ENCODE data around the gene FSD1L.
"Not testable (repeated sequence)": the region's sequence is repeated elsewhere in the genome, so short reads cannot be mapped to it uniquely, and the experiment has no call there.

FSD1L gene

GRCh38 chr9:105515811-105516413, 68.1 kb downstream of the FSD1L start:
- no peak overlapping the region for H3K9ac ChIP-seq (ENCODE audit: low read length)
- no peak overlapping the region for H3K27ac ChIP-seq (ENCODE audit: low read length)
- no peak overlapping the region for H3K4me3 ChIP-seq (ENCODE audit: low read length)
- no peaks in the 10 kb centered on the region for H3K9me3 ChIP-seq (ENCODE audit: insufficient read depth, low read length)
- TF ChIP-seq CTCF (IDR thresholded peaks at IDR 0.05; ENCODE audit: low read depth, low read length) (no peak), EZH2phosphoT487 (IDR thresholded peaks at IDR 0.05; ENCODE audit: low read depth) (no peak)
- H3K27me3 ChIP-seq (ENCODE audit: low read depth, low read length), result no peaks in the 10 kb centered on the region
- no peak overlapping the region for H2AFZ ChIP-seq (ENCODE audit: low read depth, low read length)
- H3K79me2 ChIP-seq (ENCODE audit: low read length), result no peaks in the 10 kb centered on the region
- H3K4me2 ChIP-seq (ENCODE audit: low read length), result no peak overlapping the region
- H3K36me3 ChIP-seq (replicated peaks; ENCODE audit: low read depth, low read length), result peaks cover 8% of the 10 kb centered on the region
- H3K4me1 ChIP-seq (ENCODE audit: low read length), result no peaks in the 10 kb centered on the region
- no peaks in the 10 kb centered on the region for H4K20me1 ChIP-seq (ENCODE audit: insufficient read depth, low read length)

- not testable (repeated sequence) for H2AFZ ChIP-seq (ENCODE audit: low read depth, low read length); H3K36me3 ChIP-seq (replicated peaks; ENCODE audit: low read depth, low read length); H4K20me1 ChIP-seq (ENCODE audit: insufficient read depth, low read length); H3K27me3 ChIP-seq (ENCODE audit: low read depth, low read length); H3K4me2 ChIP-seq (ENCODE audit: low read length); H3K79me2 ChIP-seq (ENCODE audit: low read length); H3K27ac ChIP-seq (ENCODE audit: low read length); H3K9me3 ChIP-seq (ENCODE audit: insufficient read depth, low read length); H3K9ac ChIP-seq (ENCODE audit: low read length)
- Histone ChIP-seq H3K4me1 (ENCODE audit: low read length) (peaks cover 26% of the 10 kb centered on the region), H3K4me3 (ENCODE audit: low read length) (peak overlapping the region; percentile 48; the same call in 1 of the 2 replicates)
These were observed 72.0 kb downstream of the FSD1L start for GRCh38 chr9:105519710-105520369.

DNA sequence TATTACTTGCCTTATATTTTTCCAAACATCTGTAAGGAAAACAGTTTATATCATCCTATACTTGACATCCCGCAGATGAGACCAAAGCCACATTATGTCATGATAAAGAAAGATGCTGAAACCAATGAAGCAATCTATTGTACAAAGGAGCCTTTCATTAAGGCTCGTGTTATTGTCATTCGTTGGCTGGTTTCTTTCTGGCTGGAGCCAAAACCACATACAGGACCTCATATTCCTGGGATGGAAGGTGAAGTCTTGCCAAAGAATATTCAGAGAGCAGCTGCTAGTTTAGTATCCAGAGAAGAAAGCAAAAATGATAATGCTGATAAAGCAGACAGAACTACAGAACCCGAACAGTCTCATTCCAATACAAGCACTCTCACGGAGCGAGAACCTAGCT, 73.2 kb downstream of the FSD1L start:
- H2AFZ ChIP-seq (ENCODE audit: low read depth, low read length); H4K20me1 ChIP-seq (ENCODE audit: insufficient read depth, low read length); H3K36me3 ChIP-seq (replicated peaks; ENCODE audit: low read depth, low read length); H3K27me3 ChIP-seq (ENCODE audit: low read depth, low read length); H3K4me3 ChIP-seq (ENCODE audit: low read length); H3K9ac ChIP-seq (ENCODE audit: low read length); H3K79me2 ChIP-seq (ENCODE audit: low read length); H3K27ac ChIP-seq (ENCODE audit: low read length); H3K4me2 ChIP-seq (ENCODE audit: low read length); H3K9me3 ChIP-seq (ENCODE audit: insufficient read depth, low read length): not testable (repeated sequence)
- peaks cover 26% of the 10 kb centered on the region for H3K4me1 ChIP-seq (ENCODE audit: low read length)

GRCh38 chr9:105522618-105523385, 75.0 kb downstream of the FSD1L start:
- H3K27me3 ChIP-seq (ENCODE audit: low read depth, low read length); H3K79me2 ChIP-seq (ENCODE audit: low read length); H3K9ac ChIP-seq (ENCODE audit: low read length); H2AFZ ChIP-seq (ENCODE audit: low read depth, low read length); H4K20me1 ChIP-seq (ENCODE audit: insufficient read depth, low read length); H3K36me3 ChIP-seq (replicated peaks; ENCODE audit: low read depth, low read length); H3K9me3 ChIP-seq (ENCODE audit: insufficient read depth, low read length): not testable (repeated sequence)
- peak overlapping the region; percentile 26; the same call in 1 of the 2 replicates for H3K27ac ChIP-seq (ENCODE audit: low read length)
- H3K4me3 ChIP-seq (ENCODE audit: low read length), result 0 out of 2 replicates have a peak overlapping the region, but pooled peaks have one; percentile 37
- peaks cover 26% of the 10 kb centered on the region for H3K4me1 ChIP-seq (ENCODE audit: low read length)
- peak overlapping the region; percentile 72 for H3K4me2 ChIP-seq (ENCODE audit: low read length)

GRCh38 chr9:105531530-105531929, 83.7 kb downstream of the FSD1L start:
- TF ChIP-seq CTCF (IDR thresholded peaks at IDR 0.05; ENCODE audit: low read depth, low read length), result no peak
- no peak for TF ChIP-seq EZH2phosphoT487 (IDR thresholded peaks at IDR 0.05; ENCODE audit: low read depth)
- H3K79me2 ChIP-seq (ENCODE audit: low read length), result no peaks in the 10 kb centered on the region
- H4K20me1 ChIP-seq (ENCODE audit: insufficient read depth, low read length), result peaks cover 11% of the 10 kb centered on the region; the same call in 1 of the 2 replicates
- no peak overlapping the region for H2AFZ ChIP-seq (ENCODE audit: low read depth, low read length)
- H3K27ac ChIP-seq (ENCODE audit: low read length), result no peak overlapping the region
- H3K27me3 ChIP-seq (ENCODE audit: low read depth, low read length), result no peaks in the 10 kb centered on the region
- no peak overlapping the region for H3K9ac ChIP-seq (ENCODE audit: low read length)
- peaks cover 39% of the 10 kb centered on the region for H3K4me1 ChIP-seq (ENCODE audit: low read length)
- H3K9me3 ChIP-seq (ENCODE audit: insufficient read depth, low read length), result no peaks in the 10 kb centered on the region
- H3K4me3 ChIP-seq (ENCODE audit: low read length), result no peak overlapping the region
- peaks cover 11% of the 10 kb centered on the region for H3K36me3 ChIP-seq (replicated peaks; ENCODE audit: low read depth, low read length)
- no peak overlapping the region for H3K4me2 ChIP-seq (ENCODE audit: low read length)

Data from OCI-LY3 (cell line).